ENCODE measurements around the gene NSUN4.

The NSUN4 gene

DNA sequence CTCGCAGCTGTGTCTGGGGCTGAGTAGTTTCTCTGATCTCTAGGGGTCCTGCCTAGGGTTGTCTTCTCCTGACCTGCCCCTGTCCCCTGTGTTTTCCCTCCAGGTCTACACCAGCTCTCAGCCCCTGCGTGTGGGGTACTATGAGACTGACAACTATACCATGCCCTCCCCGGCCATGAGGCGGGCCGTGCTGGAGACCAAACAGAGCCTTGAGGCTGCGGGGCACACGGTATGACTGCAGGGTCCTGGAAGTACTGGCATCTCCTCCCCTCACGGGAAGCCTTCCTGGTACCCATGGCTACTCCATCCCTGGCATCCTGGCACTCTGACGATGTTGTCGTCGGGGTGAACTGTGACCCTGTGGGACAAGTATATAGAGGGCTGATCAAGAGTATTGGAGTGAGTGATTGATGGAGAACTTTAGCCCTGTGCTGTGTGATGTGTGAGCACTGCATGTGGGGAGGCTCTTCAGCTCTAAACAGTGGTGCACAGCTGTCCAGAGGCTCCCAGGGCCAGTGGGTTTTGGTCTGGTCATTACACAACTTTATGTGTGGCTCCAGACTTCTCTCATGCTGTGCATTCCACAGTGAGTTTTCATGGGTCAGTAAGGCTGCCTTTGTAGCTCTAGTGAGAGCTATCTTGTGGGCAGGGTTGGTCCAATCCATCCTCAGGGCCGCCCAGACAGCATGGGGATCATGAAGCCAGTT is 67.9 kb downstream of the NSUN4 start:
- DNase-seq, result no peak

DNA sequence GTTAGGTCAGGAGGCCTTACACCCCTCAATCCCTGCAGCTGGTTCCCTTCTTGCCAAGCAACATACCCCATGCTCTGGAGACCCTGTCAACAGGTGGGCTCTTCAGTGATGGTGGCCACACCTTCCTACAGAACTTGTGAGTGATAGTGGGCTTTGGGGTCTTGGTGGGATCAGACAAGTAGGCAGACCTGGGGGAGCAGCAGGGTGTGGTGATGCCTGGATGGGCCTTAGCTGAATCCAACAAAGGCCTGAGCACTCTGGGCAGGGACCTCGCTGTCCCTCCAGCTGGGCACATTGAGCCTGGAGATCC is 68.4 kb downstream of the NSUN4 start:
- no peak for DNase-seq

DNA sequence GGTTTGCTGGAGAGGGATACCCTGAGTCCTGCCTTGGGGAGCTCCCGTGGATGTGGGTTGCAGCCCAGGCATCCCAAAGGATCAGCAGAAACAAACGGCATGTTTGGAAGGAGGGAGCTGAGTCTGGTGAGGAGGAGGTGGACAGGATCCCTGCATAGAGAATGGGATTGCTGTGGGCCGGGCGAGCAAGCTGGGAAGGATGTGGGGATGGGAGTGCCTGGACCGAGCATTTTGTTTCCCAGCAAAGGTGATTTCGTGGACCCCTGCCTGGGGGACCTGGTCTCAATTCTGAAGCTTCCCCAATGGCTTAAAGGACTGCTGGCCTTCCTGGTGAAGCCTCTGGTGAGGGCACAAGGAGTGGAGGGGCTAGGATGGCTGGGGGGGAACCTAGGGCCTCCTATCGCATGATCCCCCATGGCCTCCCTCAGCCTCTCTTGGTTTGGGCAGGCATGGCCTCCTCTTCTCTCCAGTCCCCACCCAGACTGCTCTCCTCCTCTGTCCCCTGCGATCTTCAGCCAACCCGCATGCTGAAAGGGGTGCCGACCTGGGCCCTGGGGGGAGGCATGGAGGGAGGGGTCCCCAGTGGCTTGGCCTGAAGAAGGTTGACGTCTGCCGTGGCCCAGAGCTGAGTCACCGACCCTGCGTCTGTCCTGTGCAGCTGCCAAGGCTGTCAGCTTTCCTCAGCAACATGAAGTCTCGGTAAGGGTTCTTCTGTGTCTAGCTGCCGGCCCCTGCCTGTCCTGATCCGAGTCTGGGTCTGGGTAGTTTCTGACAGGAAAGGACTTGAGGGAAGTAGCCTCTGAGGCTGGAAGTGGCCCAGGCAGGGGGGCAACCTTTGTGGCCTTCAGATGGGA is 69.8 kb downstream of the NSUN4 start:
- DNase-seq, result no peak

DNA sequence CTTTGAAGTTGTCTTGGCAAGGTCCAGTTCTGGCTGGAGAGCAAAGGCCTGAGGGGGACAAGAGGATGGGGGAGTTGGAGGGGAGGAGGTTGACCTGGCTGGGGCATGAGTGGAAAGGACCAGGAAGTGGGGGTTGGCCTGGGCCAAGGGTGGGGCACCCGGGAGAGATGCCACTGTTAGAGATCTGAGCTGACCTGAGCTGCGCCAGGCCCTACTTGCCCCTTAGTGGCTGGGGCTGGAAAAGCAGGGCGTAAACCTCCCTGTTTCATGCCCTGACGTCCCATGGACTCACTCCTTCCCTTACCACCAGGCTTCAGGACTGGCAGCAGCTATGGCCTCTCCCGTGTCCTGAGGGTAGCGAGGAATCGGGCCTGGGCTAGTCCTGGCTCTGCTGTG is 70.4 kb downstream of the NSUN4 start:
- DNase-seq, result no peak
